Embryonic facial prominence (tissue), 1 donor: Measurements from ENCODE around the gene SPDYE16.
"Not testable (repeated sequence)": the region's sequence is repeated elsewhere in the genome, so short reads cannot be mapped to it uniquely, and the experiment has no call there.

Experiments
- DNase-seq: peaks from one replicate; pipeline ENCODE4 v3.0.0-alpha.2; 2016; ENCODE audit errors: extremely low spot score

SPDYE16 gene

GRCh38 chr7:76543197-76543596 is at the start of gene SPDYE16:
TSS of gene SPDYE16 (minus strand) at chr7:76543297. CDS start at chr7:76541459, 1,838 bp downstream.
- not testable (repeated sequence) for DNase-seq

DNA sequence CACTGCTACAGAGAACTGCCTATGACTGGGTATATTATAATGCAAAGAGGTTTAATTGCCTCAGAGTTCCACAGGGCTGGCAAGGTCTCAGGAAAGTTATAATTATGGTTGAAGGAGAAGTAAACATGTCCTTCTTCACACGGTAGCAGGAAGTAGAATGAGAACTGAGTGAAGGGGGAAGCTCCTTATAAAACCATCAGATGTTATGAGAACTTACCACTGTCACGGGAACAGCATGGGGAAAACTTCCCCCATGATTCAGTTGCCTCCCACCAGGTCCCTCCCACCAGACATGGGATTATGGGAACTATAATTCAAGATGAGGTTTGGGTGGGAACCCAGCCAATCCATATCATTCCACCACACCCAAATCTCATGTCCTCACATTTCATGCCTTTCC is 49.6 kb upstream of the SPDYE16 start:
- not testable (repeated sequence) for DNase-seq

DNA sequence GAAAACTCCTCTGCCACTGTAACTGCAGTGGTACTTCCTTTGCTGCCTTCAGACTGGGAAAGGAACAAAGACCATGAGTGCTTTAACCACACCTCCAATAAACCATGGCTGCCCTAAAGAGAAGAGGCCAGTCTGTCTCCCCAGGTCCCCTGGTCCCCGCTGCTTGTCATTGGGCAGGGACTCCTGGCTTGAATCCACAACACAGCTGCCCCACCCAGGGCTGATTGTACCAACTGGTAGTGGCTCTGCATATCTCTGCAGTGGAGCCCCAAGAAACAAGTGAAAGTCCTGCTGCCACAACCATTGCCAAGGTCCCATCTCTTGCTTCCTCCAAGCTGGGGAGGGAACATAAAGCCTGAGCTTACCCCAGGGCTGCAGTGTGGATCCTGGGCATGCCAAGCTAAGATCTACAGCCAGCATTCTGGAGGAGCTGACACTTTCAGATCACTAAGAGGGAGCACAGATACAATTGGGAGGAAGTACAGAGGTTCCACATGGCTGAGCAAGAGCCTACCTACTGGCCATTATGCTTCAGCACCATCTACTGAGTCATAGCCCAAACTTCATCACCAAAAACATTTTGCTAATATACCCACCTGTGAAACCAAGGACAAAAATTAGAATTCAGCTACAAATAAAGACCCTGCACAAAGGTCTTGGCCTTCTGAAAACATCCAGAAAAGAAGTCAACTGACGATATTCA is 48.7 kb upstream of the SPDYE16 start:
- DNase-seq = not testable (repeated sequence)

DNA sequence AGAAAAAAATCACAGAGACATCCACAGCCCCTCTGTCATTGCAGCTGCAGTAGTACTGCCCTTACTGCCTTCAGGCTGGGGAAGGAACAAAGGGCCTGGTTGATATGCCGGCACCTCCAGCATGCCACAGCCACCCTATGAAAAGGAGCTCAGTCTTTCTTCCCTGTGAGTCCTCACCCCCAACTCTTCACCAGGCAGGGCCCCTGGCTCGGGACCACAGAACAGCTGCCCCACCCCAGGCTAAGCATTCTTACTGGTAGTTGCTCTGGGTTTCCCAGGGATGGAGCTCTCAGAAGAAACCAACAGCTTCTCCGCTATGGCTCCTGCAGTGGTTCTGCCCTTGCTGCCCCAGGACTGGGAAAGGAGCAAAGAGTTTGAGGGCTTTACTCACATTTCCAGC is 47.9 kb upstream of the SPDYE16 start:
- DNase-seq = not testable (repeated sequence)

- DNase-seq = not testable (repeated sequence)
Measured at GRCh38 chr7:76588586-76588985, 45.5 kb upstream of the SPDYE16 start.

DNA sequence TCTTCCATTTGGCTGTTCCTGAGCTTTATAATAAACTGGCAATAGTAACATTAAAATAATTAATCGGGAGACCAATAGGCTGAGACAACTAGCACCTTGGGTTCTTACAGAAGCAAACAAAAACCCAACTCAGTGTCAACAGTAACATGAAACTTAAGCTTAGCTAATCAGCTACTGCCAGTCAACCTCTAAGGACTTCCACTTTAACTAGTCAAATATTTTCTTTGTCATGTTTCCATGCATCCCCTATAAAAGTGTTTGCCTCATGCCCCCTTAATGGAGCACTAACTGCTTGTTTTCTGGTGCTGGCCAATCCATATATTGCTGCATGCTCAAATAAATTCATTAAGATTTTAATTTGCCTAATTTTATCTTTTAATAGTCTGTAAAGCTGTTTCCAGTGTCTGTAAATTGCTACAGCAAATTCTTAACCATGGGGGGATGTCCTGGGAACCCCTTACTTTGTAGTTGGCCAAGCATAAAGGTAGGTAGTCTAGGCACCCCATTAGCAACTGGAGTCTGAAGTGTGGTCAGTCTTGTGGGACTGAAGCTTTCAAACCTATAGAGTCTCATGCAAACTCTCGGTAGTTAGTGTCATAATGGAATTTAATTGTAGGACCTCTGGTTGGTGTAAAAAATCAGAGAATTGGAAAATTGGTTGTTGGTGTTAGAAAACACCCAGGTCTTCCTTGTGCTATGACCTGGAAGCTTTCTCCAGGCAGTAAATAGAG is 43.7 kb upstream of the SPDYE16 start:
- not testable (repeated sequence) for DNase-seq

GRCh38 chr7:76583636-76584281 is 40.7 kb upstream of the SPDYE16 start:
- not testable (repeated sequence) for DNase-seq

GRCh38 chr7:76582848-76583631 is 39.9 kb upstream of the SPDYE16 start:
- DNase-seq = not testable (repeated sequence)

DNA sequence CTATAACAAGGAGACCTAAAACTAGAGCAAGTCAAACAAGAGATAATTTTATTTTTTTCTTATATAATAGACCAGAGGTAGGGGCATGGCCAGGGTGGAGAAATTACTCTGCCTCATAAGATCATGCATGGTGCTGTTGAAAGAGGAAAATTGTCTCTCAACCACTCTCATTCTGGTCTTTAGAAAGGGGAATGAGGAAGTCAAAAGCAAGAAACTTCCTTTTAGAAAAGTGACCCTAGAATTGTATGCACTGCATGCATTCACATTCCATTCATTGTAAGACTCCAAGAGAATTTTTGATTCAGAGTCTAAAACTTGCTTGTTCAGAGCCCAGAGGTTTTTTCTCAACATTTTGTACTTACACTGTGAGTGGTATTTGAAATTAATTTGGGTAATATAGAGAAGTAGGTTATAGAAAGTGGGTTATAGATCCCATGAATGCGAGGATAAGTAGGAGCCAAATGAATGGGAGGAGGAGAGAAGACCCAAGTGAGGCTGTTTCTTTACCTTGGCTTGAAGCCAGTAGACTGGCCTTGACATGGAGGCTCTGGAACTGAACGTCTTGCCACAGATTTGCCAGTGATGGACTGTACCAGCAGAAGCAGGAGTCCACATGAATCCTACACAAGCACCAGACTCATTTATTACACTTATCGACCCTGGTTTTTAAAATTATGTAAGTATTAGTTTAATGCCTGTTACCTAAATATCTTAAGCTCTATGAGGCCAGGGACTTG is 33.0 kb upstream of the SPDYE16 start:
- DNase-seq = not testable (repeated sequence)

DNA sequence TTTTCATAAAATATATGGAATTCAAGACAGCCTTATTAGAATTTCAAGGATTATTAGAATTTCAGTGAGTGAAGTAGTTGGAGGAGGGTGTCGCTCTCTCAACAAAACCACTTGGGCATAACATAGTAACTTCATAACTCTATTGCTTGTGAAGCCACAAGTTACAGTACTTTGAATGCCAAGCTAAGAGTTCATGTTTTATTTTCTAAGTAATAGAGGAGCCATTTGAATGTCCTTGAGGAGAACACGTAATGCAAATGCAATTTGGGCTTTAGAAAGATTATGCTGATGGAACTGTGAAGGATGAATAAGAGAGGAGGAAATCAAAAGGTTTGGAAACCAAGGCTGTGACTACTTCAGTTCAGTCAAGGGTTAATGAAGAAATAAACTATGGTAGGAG is 32.3 kb upstream of the SPDYE16 start:
- DNase-seq = not testable (repeated sequence)

DNA sequence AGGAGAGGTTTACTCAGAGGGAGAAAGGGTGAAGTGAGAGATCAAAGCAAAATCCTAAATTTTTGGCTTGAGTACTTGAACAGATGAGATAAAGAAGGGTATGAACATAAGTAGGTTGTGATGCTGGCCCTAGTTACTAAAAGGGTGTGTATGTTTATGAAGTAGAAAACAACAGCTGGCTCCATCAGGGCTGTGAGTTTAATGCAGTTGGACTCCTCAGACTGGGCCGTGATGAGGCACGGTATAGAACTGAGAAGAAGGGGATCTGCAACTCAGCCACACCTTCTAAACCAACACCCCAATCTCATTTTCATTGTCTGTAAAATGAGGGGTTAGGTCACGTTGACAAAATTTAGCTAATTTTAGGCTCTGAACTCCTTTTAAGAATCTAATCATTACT is 29.2 kb upstream of the SPDYE16 start:
- DNase-seq = not testable (repeated sequence)

- DNase-seq = not testable (repeated sequence)
Measured at GRCh38 chr7:76570324-76570775, 27.3 kb upstream of the SPDYE16 start.

GRCh38 chr7:76568742-76569141 is 25.6 kb upstream of the SPDYE16 start:
- DNase-seq = not testable (repeated sequence)

DNA sequence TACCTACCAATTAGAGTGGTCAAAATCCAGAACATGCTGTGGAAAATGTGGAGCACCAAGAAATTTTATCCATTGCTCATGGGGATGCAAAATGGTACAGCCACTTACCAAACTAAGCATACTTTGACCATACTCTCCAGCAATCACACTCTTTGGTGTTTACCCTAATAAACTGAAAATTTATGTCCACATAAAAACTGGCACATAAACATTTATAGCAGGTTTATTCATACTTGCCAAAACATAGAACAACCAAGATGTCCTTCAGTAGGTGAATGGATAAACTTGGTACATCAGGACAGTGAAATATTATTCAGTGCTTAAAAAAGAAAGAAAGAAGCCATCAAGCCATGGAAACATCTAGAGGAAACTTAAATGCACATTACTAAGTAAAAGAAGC is 24.7 kb upstream of the SPDYE16 start:
- DNase-seq = not testable (repeated sequence)

DNA sequence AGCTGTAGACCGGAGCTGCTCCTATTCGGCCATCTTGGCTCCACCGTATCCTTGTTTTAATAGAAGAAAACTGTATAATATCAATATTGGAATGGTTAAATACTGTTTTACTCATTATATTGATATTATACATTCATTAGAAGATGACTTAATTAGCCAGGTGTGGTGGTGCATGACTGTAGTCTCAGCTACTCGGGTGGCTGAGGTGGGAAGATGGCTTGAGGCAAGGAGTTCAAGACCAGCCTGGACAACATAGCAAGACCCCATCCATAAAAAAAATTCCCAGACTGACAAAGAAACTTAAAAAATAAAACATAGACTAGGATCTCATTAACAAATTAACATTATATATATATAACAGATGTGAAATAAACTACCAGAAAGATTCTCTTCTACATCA is 24.2 kb upstream of the SPDYE16 start:
- DNase-seq = not testable (repeated sequence)

- not testable (repeated sequence) for DNase-seq
Measured at GRCh38 chr7:76565001-76565400, 21.9 kb upstream of the SPDYE16 start.

GRCh38 chr7:76561342-76561741 is 18.2 kb upstream of the SPDYE16 start:
- not testable (repeated sequence) for DNase-seq

DNA sequence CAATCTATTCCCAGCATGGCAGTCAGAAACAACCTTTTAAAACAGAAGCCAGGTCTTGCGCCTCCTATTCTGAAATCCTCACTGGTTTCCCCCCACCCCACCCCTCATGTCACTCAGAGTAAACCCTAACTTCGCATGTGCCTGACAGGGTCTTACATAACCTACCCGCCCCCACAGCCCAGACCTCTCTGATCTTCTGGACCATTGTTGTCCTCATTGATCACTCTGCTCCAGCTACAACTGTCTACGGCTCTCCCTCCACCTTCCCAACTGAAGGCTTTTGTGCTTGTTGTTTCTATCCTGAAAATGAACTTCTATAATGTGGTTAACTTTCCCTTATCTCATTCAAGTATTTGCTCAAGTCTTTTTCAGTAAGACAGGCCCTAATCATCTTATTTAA is 17.1 kb upstream of the SPDYE16 start:
- not testable (repeated sequence) for DNase-seq

GRCh38 chr7:76559685-76560084 is 16.6 kb upstream of the SPDYE16 start:
- not testable (repeated sequence) for DNase-seq

- not testable (repeated sequence) for DNase-seq
Measured at GRCh38 chr7:76551992-76552391, 8.9 kb upstream of the SPDYE16 start.

DNA sequence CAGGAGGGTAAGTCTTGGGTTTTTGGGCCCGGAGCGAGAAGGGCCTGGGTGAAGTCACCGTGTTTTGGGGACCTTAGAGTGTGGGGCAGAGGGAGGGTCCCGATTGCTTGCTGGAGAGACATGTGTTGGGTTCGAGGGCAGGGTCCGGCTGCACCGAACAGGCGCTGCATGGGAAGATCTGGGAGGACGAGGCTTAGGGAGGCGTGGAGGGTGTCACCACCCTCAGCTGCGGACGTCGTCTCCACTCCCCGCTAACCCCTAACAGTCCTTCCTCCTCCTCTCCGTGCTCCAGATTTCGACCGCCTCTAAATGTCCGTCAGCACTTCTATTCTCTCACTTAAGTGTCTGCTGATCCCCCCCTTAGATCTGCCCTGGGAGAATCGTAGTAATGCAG is 6.8 kb upstream of the SPDYE16 start:
- not testable (repeated sequence) for DNase-seq
